Thyroid gland (tissue), 4 donors: Measurements from ENCODE around the gene SAAL1. TPM values are rescaled to one million over a fixed set of nuclear protein-coding genes. Genes with fewer than 3 reads are reported as not detected.
"Not testable (repeated sequence)": the region's sequence is repeated elsewhere in the genome, so short reads cannot be mapped to it uniquely, and the experiment has no call there.

Experiments
- DNase-seq, 2 donors: peaks; one replicate each; pipeline ENCODE4 v3.0.0-alpha.2; 2019
- H3K27ac ChIP-seq, 3 donors: fragments of 200-600 bp; sonication (generic); 1 replicate in 2 of 3; 2 replicates in 1 of 3; pipeline ENCODE4 v1.5.1; 2016 to 2019; ENCODE audit warnings: mild to moderate bottlenecking in 1 of 3, moderate library complexity in 1 of 3
- H3K27me3 ChIP-seq: fragments of 200-600 bp; sonication (generic); one replicate; pipeline ENCODE4 v1.5.1; 2019
- H3K36me3 ChIP-seq, 2 donors: fragments of 200-600 bp; sonication (generic); one replicate each; pipeline ENCODE4 v1.5.1; 2016 to 2019
- H3K4me1 ChIP-seq, 2 donors: fragments of 200-600 bp; sonication (generic); one replicate each; pipeline ENCODE4 v1.5.1; 2017 to 2019
- H3K4me3 ChIP-seq, 3 donors: fragments of 200-600 bp; sonication (generic); replicated peaks in 1 of 3; 1 replicate in 2 of 3; 2 replicates in 1 of 3; pipeline ENCODE4 v1.5.1; 2016; ENCODE audit warnings: mild to moderate bottlenecking in 1 of 3
- H3K9me3 ChIP-seq: fragments of 200-600 bp; sonication (generic); one replicate; pipeline ENCODE4 v1.5.1; 2017
- CTCF ChIP-seq, 6 experiments: fragments of 200-600 bp in 3 of 6; fragments of 450-650 bp in 3 of 6; sonication (generic) in 3 of 6; IDR thresholded peaks; one replicate each; pipeline ENCODE4 v1.5.1; 2016 to 2019; ENCODE audit warnings: antibody characterized with exemption in 6 of 6, mild to moderate bottlenecking in 2 of 6, inconsistent platforms in 1 of 6, moderate library complexity in 1 of 6
- POLR2A ChIP-seq, 2 donors: fragments of 450-650 bp; IDR thresholded peaks; one replicate each; pipeline ENCODE4 v1.6.1; 2017; ENCODE audit warnings: antibody characterized with exemption in 2 of 2, mild to moderate bottlenecking in 2 of 2, moderate library complexity in 1 of 2
- WGBS, 2 donors: methylation state at CpG; one replicate each; pipeline ENCODE4 v1.1.5; 2017; 5-methylcytosine and 5-hydroxymethylcytosine counted together
- intact Hi-C: fragments of 100-400 bp; cut with DNase I; formaldehyde crosslinking; loops from one replicate; pipeline ENCODE4 v1.15.1; 2023
- total RNA-seq, 4 donors: library from RNA; depleted of rRNA; stranded (reverse); fragments of >200 nt; gene quantifications; one replicate each; pipeline ENCODE4 v1.2.3, GENCODE V29; 2016

Gene SAAL1
- total RNA-seq, 4 donors from 2014 or later: 8.1 to 14.3 (median 12.4) TPM

- no peak for DNase-seq
- no peaks in the 10 kb centered on the region for H3K4me1 ChIP-seq
- no peaks in the 10 kb centered on the region for H3K36me3 ChIP-seq
- H3K27me3 ChIP-seq: no peaks in the 10 kb centered on the region
- H3K9me3 ChIP-seq: no peaks in the 10 kb centered on the region
- no peak overlapping the region for H3K27ac ChIP-seq
- TF ChIP-seq CTCF (IDR thresholded peaks at IDR 0.05): no peak
- TF ChIP-seq POLR2A (IDR thresholded peaks at IDR 0.05): no peak
- intact Hi-C loops: no loop called here
- 68 to 72% methylated on average over 5 of the region's 5 CpGs for WGBS, 2 donors
- H3K4me3 ChIP-seq: no peak overlapping the region
These were observed 38.4 kb upstream of the SAAL1 start for GRCh38 chr11:18144243-18144642.

- H3K27ac ChIP-seq: no peak overlapping the region
- 76 to 82% methylated on average over 2 of the region's 2 CpGs for WGBS, 2 donors
- H3K4me3 ChIP-seq: no peak overlapping the region
- no peak for DNase-seq
- no peaks in the 10 kb centered on the region for H3K4me1 ChIP-seq
- no peaks in the 10 kb centered on the region for H3K27me3 ChIP-seq
- no peaks in the 10 kb centered on the region for H3K9me3 ChIP-seq
- TF ChIP-seq CTCF (IDR thresholded peaks at IDR 0.05) (no peak), POLR2A (IDR thresholded peaks at IDR 0.05) (no peak)
- no peaks in the 10 kb centered on the region for H3K36me3 ChIP-seq
- intact Hi-C loops: no loop called here
These were observed 34.3 kb upstream of the SAAL1 start for GRCh38 chr11:18140145-18140544.

GRCh38 chr11:18137186-18137800 is 31.4 kb upstream of the SAAL1 start:
- Histone ChIP-seq H3K36me3 (no peaks in the 10 kb centered on the region), H3K4me1 (no peaks in the 10 kb centered on the region), H3K4me3 (no peak overlapping the region), H3K27me3 (no peaks in the 10 kb centered on the region), H3K9me3 (no peaks in the 10 kb centered on the region), H3K27ac (no peak overlapping the region)
- TF ChIP-seq POLR2A (IDR thresholded peaks at IDR 0.05) (no peak), CTCF (IDR thresholded peaks at IDR 0.05) (no peak)
- no peak for DNase-seq
- 93 to 95% methylated on average over 29 of the region's 29 CpGs for WGBS, 2 donors
- intact Hi-C loops: no loop called here

- no peaks in the 10 kb centered on the region for H3K4me1 ChIP-seq
- no peaks in the 10 kb centered on the region for H3K9me3 ChIP-seq
- TF ChIP-seq POLR2A (IDR thresholded peaks at IDR 0.05): no peak
- no peak for TF ChIP-seq CTCF (IDR thresholded peaks at IDR 0.05)
- 33 to 39% methylated on average over 2 of the region's 2 CpGs for WGBS, 2 donors
- H3K36me3 ChIP-seq: no peaks in the 10 kb centered on the region
- H3K27ac ChIP-seq: no peak overlapping the region
- no peaks in the 10 kb centered on the region for H3K27me3 ChIP-seq
- intact Hi-C loops: no loop called here
- H3K4me3 ChIP-seq: no peak overlapping the region
- DNase-seq: no peak
These were observed 29.4 kb upstream of the SAAL1 start for GRCh38 chr11:18135308-18135707.

- Histone ChIP-seq H3K9me3 (no peaks in the 10 kb centered on the region), H3K27ac (no peak within 1 kb of the TSS), H3K27me3 (no peaks in the 10 kb centered on the region), H3K36me3 (no peaks in the 10 kb centered on the region), H3K4me3 (no peak within 1 kb of the TSS), H3K4me1 (no peaks in the 10 kb centered on the region)
- intact Hi-C loops: no loop called here
- 62 to 73% methylated on average over 3 of the region's 3 CpGs for WGBS, 2 donors
- no peak for DNase-seq
- no peak for TF ChIP-seq CTCF (IDR thresholded peaks at IDR 0.05)
- no peak for TF ChIP-seq POLR2A (IDR thresholded peaks at IDR 0.05)
These were observed 26.5 kb upstream of the SAAL1 start, which contains the start of gene MRGPRX3 for GRCh38 chr11:18132341-18132740. TSS of gene MRGPRX3 (plus strand) at chr11:18132571. CDS start at chr11:18137203, 4,632 bp downstream.

GRCh38 chr11:18131115-18131514 is 25.2 kb upstream of the SAAL1 start:
- H3K9me3 ChIP-seq, H3K27me3 ChIP-seq, H3K4me3 ChIP-seq, H3K4me1 ChIP-seq, H3K36me3 ChIP-seq, intact Hi-C loops, DNase-seq, H3K27ac ChIP-seq: not testable (repeated sequence)
- 73 to 79% methylated on average over 4 of the region's 4 CpGs for WGBS, 2 donors

GRCh38 chr11:18121331-18121828 is 15.5 kb upstream of the SAAL1 start:
- H3K36me3 ChIP-seq, intact Hi-C loops, H3K27ac ChIP-seq, H3K4me3 ChIP-seq, DNase-seq, H3K27me3 ChIP-seq, H3K4me1 ChIP-seq, H3K9me3 ChIP-seq: not testable (repeated sequence)
- WGBS, 2 donors: 56 to 65% methylated on average over 15 of the region's 20 CpGs
